HPDE6-E6E7 (cell line): ENCODE measurements around the gene ADAMTS17.
A peak's percentile ranks its signal among the peaks of the same experiment; 100 is the strongest.

ENCODE experiments used
- DNase-seq: peaks from one replicate; pipeline ENCODE4 v3.0.0; 2011; ENCODE audit warnings: missing footprints; ENCODE audit errors: extremely low spot score

The ADAMTS17 gene

DNA sequence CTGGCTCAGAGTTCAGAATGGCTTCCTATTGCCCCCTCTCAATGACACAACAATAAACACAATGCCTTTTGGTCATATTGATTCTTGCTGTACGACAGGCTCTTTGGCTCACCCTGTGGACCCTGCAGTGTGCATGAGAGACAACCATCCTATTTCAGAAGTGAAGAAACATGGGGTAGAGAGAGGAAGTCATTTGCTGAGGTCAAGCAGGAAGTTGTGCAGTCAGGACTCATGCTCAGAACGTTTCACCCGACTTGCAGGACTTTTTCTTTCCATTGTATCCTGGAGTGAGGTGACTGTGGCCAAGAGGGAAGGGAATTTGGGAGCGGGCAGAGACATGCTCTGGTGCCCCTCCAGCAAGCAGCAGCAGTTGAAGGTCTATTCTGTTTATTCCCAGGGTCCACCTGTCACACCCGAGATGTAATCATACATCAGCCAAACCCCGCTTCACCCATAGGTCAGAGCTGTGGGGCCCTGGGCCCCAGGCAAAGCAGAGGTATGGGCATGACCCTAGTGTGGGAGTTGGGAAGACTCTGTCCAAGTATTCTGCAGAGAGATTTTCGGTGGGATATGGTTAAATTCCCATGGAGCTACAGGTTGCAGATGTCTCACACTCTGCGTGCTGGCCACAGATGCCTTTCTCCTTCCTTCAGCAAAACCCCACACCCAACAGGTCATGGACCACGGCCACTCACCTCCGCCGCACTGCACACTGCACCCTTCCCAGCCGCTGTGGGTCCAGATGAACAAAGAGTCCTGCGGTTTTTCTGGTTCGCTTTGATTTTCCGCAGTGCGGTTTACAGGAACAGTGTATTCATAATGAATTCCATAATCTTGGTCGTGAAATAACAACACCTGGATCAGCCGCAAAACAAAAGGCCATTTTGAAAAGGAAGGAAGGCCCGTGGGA lies 290.6 kb downstream of the ADAMTS17 start:
- no peak for DNase-seq

DNA sequence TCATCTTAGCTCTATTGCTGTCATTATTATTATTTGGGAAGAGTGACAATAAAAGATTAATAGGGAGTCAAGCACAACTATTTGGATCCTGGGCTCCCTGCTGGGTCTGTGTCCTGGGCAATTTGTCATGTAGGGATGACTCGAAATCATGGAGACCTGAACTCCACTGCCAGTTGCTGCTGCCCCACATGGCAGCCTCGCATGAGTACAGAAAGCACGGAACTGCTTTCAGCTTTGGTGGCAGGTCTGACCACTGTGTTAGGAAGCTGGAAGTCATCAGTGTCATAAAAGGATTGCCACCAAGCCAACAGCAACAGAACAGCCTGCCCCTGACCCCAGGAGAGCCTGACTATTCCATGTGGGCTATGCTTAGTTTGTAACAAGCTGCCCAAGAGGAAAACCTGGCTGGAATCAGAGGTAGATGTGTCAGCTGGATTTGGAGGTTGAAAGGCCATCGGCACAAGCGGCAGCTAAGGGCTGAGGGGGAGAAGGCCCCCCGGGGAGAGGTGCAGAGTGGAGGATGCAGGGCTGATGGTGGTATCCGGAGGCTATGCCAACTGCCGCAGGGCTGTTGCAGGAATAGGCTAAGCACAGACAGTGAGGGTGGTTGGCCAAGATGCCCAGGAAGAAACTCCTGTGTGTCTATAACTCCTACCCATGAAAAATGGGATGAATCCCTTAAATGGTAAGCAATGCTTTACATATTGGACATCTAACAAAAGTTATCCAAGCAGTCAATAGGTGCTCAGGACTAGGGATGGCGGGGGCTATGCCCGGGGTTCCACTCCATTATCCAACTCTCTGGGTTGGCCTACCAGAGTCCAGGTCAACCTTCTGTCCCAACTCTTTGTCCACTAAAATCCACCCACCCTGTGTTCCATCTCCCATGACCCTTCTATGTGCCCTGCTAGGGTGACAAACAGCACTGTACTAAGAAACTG lies 291.6 kb downstream of the ADAMTS17 start:
- no peak for DNase-seq

DNA sequence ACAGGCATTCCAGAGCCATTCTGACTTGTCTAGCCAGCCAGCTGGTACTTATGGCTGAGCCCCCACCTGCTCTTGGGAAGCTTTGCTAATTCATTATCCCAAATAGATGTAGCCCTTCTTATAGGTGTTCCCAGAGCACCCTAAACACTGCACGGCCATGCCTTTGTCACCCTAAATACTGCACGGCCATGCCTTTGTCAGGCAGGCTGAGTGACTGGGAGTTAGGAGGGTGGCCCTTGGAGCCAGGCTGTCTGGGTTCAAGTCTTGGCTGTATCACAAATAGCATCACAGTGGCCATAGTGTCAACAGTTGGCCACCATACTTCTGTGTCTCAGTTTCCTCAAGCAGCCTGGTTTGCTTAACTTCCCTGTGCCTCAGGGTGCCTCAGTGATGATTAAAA lies 292.3 kb downstream of the ADAMTS17 start:
- DNase-seq: no peak

DNA sequence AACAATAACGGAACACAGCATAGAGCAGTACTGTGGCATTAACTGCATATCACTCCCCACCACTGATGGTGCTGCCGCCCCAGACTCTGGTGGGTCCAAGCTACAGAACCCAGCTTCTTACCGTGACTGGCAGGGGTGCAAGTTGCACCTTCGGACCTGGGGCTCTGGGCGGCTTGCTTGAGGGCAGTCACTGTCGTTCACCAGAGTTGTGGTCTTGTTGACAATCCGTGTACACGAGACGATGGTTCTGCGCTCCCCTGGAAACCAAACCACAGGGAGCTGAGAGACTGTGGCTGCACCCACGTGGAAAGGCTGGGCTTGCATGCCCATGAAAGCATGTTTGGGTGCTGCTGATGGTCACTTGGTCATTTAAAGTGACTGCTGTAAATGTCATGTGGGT lies 293.0 kb downstream of the ADAMTS17 start:
- no peak for DNase-seq

DNA sequence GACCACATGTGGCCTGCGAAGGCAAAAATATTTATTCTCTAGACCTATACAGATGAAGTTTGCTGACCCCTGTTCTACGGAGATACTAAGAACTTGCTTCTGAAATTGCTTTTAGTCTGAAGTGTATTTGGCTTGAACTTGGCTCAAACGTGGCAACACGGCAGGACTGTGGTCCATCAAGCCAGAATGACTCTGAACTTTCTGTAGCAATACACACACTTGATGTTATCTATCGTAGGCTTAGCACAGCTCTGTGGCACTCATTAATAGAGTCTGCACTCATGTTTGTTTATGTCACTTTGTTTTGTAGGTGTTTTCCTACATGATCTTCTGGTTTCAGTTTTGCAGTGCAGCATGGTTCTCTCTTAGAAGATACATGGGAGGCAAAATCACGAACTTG lies 298.1 kb downstream of the ADAMTS17 start:
- DNase-seq: no peak

DNA sequence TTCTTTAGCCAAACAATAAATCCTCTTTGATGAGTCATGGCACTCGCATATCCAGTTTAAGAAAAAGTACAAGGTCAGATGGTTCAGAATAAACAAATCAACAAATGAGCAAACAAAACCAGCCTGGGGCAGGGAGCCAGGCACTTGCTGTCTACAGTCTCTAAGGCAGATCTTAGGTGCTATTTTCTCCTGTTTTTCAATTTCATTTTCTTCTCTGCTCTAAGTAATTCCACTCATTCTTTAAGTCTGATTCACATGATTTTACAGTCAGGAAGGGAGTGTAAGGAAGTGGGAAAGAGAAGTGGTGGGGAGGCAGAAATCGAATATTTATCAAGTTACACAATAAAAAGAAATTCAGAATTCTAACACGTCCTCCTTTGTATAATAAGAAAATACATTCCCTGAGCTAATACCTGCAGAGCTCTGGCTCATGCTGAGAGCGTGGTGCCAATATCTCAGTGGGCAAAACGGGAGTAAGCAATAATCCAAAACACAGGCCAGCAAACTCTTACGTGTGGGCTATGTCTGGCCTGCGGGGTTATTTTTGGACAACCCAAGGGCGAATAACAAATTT lies 298.6 kb downstream of the ADAMTS17 start:
- peak; percentile 67 for DNase-seq

DNA sequence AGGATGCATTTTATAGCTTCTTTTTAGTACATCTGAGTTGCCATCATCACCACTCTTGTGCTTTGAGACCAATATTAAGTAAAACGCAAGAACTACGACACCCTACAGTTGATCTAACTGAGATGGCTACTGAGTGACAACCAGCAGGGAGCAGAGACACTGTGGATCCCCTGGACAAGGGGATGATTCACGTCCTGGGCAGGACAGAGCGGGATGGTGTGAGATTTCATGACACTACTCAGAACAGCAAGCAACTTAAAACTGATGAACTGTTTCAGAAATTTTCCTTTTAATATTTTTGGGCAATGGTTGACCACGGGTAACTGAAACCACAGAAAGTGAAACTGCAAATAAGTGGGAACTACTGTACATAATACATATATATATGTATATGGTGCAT lies 299.2 kb downstream of the ADAMTS17 start:
- DNase-seq: no peak

DNA sequence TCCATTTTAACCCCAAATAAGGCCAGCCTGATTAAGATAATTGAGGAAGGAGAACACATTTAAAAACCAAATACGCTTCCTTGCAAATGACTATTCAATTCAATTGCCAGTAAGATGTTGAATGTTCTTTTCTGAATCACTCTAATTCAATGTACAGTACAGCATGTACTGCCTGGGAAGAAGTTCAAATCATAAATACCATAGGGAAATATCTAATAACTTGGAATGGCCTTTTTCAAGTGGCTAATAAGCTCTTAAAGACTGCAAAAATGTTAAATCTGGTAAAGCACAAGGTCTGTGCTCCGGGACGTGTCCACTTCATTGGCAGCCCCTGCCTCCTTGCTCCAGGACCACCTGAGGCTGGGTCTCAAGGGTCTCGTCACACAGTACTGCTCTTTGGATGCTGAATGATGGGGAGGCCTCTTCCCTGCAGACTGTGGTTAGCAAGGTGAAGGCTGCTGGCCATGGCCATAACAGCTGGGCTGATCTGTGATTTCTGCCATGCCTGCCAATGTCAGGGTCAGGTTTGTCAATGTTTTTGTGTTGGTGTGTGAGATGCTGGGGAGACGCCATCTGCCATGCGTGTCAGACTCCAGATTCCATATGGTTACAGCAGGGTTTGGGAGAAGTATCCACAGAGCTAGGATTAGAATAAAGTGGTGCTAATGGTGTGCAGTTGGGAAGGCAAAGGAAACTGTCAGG lies 300.5 kb downstream of the ADAMTS17 start:
- no peak for DNase-seq

DNA sequence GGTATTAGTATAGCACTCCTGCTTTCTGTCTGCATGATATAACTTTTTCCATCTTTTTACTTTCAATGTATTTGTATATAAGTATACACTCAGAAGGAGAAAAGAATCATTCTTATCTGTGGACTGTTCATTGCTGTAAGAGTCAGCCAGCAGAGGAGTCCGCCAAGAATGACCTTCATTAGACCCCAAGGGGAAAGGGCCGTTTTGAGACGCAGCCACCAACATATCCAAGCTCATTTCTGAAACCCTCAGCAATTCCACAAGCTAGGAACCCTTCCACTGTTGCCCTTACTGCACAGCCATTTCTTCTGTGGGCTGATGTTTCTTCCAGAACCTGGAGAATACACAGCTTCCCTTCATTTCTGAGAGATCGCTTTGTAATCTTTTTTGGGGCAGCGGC lies 301.8 kb downstream of the ADAMTS17 start:
- DNase-seq: no peak

DNA sequence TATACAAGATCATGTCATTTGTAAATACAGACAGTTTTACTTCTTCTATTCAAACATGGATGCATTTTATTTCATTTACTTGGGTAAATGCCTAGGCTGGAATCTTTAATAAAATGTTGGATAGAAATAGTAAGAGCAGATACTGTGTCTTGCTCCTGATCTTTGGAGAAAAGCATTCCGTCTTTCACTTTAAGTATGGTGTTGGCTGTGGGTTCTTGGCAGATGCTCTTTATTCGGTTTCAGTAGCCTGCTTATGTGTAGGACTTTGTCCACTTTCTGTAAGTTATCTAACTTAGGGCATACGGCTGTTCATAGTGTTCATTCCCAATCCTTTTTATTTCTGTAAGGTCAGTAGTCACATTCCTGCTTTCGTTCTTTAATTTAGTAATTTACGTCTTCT lies 303.0 kb downstream of the ADAMTS17 start:
- no peak for DNase-seq

DNA sequence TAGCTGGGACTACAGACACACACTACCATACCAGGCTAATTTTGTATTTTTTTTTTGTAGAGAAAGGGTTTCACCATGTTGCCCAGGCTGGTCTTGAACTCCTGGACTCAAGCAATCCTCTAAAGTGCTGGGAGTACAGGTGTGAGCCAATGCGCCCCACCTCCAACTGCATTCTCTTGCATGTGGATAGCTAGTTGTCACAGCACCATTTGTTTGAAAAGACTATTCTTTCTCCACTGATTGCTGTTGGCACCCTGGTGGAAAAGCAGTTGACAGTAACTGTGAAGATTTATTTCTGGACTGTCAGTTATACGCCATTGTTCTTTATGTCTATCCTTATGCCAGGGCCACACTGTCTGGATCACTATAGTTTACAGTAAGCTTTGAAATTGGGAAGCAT lies 303.9 kb downstream of the ADAMTS17 start:
- DNase-seq: no peak

DNA sequence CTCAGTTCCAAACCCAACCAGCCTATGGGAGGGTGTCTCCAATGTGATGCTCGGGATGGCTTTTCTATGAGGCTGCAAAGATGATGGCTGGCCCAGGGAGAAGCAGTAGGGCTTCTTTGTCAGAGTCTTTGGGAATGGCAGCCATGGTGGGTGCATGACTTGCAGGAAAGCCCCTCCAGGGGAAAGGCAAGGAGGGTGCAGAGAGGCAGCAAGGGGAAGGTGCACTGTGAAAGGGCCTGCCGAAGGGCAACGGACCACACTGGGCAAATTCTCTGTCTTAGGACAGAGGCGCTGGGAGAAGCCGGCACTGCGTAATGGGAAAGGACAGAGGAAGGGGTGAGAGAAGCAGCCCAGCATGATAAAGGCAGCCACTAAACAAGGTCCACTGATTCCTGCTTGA lies 305.8 kb downstream of the ADAMTS17 start:
- DNase-seq: no peak

DNA sequence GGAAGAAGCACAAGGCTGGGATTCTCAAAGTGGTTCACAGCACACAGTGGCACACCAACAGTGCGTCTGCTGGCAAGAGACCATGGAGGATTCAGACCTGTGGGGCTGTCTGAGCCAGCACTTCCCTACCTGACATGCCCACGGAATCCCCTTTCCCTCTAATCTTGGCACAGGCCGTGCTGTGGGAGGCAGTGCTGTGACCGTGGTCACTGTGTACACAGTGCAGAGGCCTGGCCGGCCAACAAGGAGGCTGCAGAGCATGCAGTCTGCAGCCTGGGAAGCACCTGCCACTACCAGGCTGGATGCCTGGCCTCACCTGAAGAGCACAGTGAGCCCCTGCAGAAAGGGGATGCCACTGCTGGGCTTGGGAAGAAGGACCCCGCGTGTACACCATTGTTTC lies 307.6 kb downstream of the ADAMTS17 start:
- no peak for DNase-seq

DNA sequence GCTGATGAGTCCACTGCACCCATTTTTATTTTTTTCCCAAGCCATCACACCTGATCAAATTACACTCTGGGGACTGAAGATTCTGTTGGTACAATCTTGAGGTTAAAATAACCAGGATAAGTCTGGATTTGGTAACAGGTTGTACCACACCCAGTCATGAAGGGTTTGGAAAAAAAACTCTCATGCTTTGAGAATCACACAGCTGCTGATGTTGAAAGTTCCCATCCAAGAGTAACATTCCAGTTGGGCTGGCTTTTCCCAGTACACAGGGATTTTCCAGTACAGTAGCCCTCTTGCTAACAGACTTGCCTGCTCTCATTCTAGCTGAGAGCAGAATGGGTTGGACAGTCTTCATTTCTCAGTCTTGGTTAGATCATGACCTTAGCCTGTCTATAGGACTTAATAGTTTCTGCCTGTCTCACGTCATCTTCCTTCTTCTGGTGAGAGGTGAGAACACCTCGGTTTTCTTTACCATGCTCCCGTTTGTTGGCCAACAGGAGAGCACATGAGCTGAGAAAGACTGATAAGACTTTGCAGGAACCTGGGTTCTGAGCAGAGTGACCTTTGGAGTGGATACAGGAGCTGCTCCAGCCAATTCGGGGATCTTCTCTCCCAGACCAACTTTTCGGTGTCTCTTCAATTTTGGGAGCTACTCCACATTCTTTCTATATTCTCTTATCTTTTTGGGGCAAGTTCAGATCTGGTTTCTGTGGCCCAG lies 308.5 kb downstream of the ADAMTS17 start:
- DNase-seq: no peak

DNA sequence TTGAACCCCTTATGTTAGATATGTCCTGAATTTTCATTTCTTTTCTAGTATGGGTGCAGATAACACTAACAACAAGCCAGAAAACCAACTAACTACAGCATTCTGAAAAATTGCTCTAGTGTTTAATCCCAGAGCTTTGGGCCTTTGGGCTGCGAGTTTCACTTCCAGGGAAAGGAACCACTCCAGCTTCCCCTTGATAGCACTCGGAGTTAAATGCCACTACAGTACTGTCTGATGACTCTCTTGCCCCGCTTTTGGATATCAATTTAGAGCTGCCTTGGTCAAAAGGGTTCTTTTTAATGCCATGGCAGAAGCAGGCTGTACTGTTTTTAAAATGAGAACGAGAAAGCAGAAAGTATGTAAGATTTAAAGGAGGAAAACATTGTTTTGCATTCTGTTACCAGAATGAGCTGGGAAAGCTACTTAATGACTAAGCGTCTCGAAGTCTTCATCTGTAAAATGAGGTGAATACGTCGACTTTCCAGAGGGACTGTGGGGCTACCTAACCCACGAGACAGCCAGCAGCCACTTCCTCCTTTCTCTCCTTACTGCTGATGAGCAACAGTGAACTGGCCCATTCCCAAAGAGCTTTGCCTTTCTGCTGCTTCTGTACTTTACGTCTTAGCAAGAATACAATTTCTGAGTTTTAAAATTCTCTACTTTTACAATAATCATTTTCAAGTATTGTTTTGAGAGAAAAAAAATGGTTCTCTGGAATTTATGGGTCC lies 309.3 kb downstream of the ADAMTS17 start:
- no peak for DNase-seq

DNA sequence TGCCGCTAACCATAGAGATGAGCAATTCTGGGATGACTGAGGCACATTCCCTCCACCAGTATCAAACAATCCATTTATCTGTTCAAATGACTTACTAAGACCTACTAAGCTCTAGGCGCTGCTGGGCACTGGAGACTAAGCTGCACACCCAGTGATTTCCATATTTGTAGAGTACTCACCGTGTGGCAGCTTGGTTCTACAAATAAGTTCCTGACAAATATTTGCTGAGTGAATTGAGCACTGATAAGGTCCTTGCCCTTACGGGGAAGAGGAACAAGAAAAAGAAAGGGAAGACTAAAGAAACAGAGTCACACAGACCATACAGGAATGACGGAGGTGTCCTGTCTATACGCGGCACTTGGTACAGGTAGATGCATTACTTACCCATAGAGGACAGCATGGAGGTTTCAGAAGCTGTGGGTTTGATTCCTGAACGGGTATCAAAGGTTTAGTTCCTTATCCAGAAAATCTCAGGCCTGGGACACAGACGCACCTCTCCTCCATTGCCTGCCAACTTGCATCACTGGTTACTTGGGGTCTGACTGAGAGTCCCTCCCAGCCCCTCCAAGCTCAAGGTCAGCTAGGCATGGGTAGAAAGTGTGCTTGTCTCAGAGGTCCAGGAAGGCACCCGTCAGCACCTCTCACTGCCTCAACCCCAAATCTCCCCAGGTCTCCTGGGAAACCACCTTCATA lies 310.0 kb downstream of the ADAMTS17 start:
- DNase-seq: no peak

DNA sequence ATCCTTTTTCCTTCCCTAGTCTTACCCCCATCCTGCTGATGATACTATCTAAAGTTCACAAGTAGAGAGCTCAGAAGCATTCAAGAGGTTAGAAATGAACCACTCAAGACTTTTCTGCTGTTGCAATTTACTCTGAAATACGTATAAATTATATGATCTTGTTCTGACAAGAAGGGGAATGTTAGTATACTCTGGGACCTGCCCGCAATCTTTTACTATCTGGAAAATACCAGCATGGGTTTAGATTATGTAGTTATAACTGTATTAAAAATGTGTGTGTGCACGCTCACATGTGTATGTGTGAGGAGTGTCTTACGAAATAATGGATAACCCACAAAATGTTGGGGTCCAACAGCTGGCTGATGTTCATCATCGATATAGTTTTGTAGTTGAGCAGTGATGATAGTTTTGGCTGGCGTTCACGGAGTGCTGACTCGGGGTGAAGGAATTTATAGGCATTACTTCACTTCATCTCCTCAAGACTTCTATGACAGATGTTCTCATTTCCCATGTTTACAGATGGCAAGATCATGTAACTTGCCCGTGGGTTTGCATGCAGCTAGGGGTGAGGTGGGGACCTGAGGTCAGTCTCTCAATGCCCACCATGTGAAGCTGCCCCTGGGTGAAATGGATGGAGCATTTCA lies 311.1 kb downstream of the ADAMTS17 start:
- DNase-seq: no peak

DNA sequence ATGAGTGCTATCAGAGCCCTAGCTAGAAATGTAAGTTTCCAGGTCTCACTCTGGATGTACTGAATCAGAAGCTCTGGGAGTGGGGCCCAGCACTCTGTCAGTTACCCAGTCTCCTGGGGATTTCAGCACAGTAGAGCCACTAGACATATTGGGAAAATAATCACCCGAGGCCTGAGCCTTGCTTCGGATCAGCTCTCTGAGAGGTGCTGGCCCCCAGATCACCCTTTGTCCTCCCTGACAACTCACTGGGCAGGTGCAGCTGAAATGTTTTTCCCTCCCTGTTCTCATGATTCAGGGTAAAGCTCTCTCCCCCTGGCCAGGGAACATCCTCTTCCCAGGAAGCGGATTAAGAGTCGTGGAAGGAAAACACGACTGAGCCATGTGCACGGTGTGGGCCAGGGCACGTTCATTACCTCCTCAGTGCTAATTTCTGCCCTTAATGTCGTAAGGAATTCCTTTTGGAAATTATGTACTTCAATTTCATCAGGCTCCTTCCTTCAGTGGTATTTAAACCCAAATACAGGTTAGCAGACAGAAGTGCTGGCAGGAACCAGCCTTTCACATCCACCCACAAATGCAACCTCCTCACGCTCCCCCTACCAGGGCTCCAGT lies 311.8 kb downstream of the ADAMTS17 start:
- no peak for DNase-seq

DNA sequence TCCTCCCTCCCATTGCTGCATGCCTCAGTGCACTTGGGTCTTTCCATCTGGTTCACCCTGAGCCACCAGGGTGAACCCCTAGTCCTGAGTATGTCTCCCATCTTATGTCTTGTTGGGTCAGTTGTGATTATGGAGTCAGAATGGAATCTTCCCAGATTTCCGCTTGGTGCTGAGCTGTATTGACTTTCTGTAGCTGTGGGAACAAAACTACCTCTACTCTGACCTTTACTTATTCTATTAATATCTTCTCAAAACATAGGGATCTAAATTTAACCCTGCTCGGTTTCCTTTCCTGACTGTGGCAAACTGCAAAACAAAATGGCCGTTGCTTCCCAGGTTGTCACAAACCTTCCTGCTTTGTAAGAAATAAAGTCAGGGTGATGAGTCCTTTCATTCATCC lies 312.7 kb downstream of the ADAMTS17 start:
- DNase-seq: no peak
